Mesenchymal stem cell (in vitro differentiated cells and primary cell): ENCODE results near the gene ZDHHC14.

Source experiments
- DNase-seq: peaks from one replicate; pipeline ENCODE4 v3.0.0-alpha.2; 2013
- H2AFZ ChIP-seq: one replicate; pipeline ENCODE4 v1.6.1; 2013; ENCODE audit warnings: low read depth, mild to moderate bottlenecking, control low read depth, inconsistent platforms, low read length, moderate library complexity
- H2AK5ac ChIP-seq: 2 replicates; pipeline ENCODE4 v1.6.1; 2013; ENCODE audit warnings: low read length, moderate library complexity, mild to moderate bottlenecking, inconsistent platforms; ENCODE audit not compliant: severe bottlenecking
- H2BK120ac ChIP-seq: one replicate; pipeline ENCODE4 v1.6.1; 2013; ENCODE audit warnings: low read depth, mild to moderate bottlenecking, inconsistent platforms, low read length, moderate library complexity
- H2BK12ac ChIP-seq, 2 experiments: one replicate each; pipeline ENCODE4 v1.6.1; 2013; ENCODE audit warnings: inconsistent platforms in 2 of 2, low read length in 2 of 2, mild to moderate bottlenecking in 2 of 2, moderate library complexity in 2 of 2, control low read depth in 1 of 2
- H2BK15ac ChIP-seq: one replicate; pipeline ENCODE4 v1.6.1; 2013; ENCODE audit warnings: mild to moderate bottlenecking, low read depth, inconsistent platforms; ENCODE audit not compliant: poor library complexity, severe bottlenecking
- H2BK5ac ChIP-seq: 2 replicates; pipeline ENCODE4 v1.6.1; 2013; ENCODE audit warnings: low read depth, mild to moderate bottlenecking, low read length, control low read depth, inconsistent platforms; ENCODE audit not compliant: poor library complexity, severe bottlenecking
- H3K14ac ChIP-seq, 2 experiments: one replicate each; pipeline ENCODE4 v1.6.1; 2013; ENCODE audit warnings: inconsistent platforms in 2 of 2, low read length in 2 of 2, control low read depth in 1 of 2, mild to moderate bottlenecking in 1 of 2, moderate library complexity in 1 of 2
- H3K18ac ChIP-seq, 2 experiments: one replicate each; pipeline ENCODE4 v1.6.1; 2013; ENCODE audit warnings: inconsistent platforms in 2 of 2, low read length in 2 of 2, control low read depth in 1 of 2, low read depth in 1 of 2, mild to moderate bottlenecking in 1 of 2
- H3K23ac ChIP-seq, 2 experiments: one replicate each; pipeline ENCODE4 v1.6.1; 2013; ENCODE audit warnings: inconsistent platforms in 2 of 2, low read length in 2 of 2, mild to moderate bottlenecking in 2 of 2, moderate library complexity in 2 of 2, control low read depth in 1 of 2
- H3K27ac ChIP-seq: 2 replicates; pipeline ENCODE4 v1.5.1; 2013; ENCODE audit warnings: mild to moderate bottlenecking, moderate library complexity, low read length, control low read depth, inconsistent platforms; ENCODE audit not compliant: poor library complexity, severe bottlenecking
- H3K27me3 ChIP-seq, 2 experiments: 2 replicates each; pipeline versions ENCODE4 v1.6.1 to v1.7.0; 2013; ENCODE audit warnings: low read length in 2 of 2, mild to moderate bottlenecking in 2 of 2, moderate library complexity in 2 of 2, control low read depth in 1 of 2, inconsistent platforms in 1 of 2; ENCODE audit not compliant: control insufficient read depth in 1 of 2, insufficient read depth in 1 of 2
- H3K36me3 ChIP-seq, 2 experiments: 2 replicates each; pipeline versions ENCODE4 v1.6.1 to v1.7.0; 2013; ENCODE audit warnings: low read length in 2 of 2, control low read depth in 1 of 2, inconsistent platforms in 1 of 2, low read depth in 1 of 2, mild to moderate bottlenecking in 1 of 2; ENCODE audit not compliant: insufficient read depth in 2 of 2, control insufficient read depth in 1 of 2
- H3K4ac ChIP-seq, 2 experiments: one replicate each; pipeline ENCODE4 v1.6.1; 2013; ENCODE audit warnings: inconsistent platforms in 2 of 2, low read length in 2 of 2, mild to moderate bottlenecking in 2 of 2, moderate library complexity in 2 of 2, control low read depth in 1 of 2, low read depth in 1 of 2
- H3K4me1 ChIP-seq: 2 replicates; pipeline ENCODE4 v1.6.1; 2013; ENCODE audit warnings: low read depth, low read length, control low read depth; ENCODE audit not compliant: control insufficient read depth, insufficient read depth
- H3K4me2 ChIP-seq: 2 replicates; pipeline ENCODE4 v1.6.1; 2013; ENCODE audit warnings: low read length, mild to moderate bottlenecking, inconsistent platforms; ENCODE audit not compliant: poor library complexity, severe bottlenecking
- H3K4me3 ChIP-seq, 2 experiments: 2 replicates each; pipeline versions ENCODE4 v1.5.1 to v1.7.0; 2013; ENCODE audit warnings: low read length in 2 of 2, mild to moderate bottlenecking in 2 of 2, control low read depth in 1 of 2, low read depth in 1 of 2; ENCODE audit not compliant: insufficient read depth in 1 of 2
- H3K79me1 ChIP-seq: replicated peaks from 2 replicates; pipeline ENCODE4 v1.6.1; 2013; ENCODE audit warnings: mild to moderate bottlenecking, control low read depth, low read length, inconsistent platforms; ENCODE audit not compliant: poor library complexity, severe bottlenecking
- H3K9ac ChIP-seq: 2 replicates; pipeline ENCODE4 v1.7.0; 2013; ENCODE audit warnings: mild to moderate bottlenecking, low read length, moderate library complexity
- H3K9me3 ChIP-seq: 2 replicates; pipeline ENCODE4 v1.7.0; 2013; ENCODE audit warnings: mild to moderate bottlenecking, low read length; ENCODE audit not compliant: control insufficient read depth
- H4K8ac ChIP-seq: one replicate; pipeline ENCODE4 v1.6.1; 2013; ENCODE audit warnings: inconsistent platforms, mild to moderate bottlenecking, low read length, moderate library complexity
- H4K91ac ChIP-seq: one replicate; pipeline ENCODE4 v1.6.1; 2013; ENCODE audit warnings: mild to moderate bottlenecking, low read length, inconsistent platforms
- WGBS: methylation state at CpG from one replicate; pipeline ENCODE4 v1.1.7; 2013; ENCODE audit warnings: mixed read lengths; 5-methylcytosine and 5-hydroxymethylcytosine counted together

Gene ZDHHC14

DNA sequence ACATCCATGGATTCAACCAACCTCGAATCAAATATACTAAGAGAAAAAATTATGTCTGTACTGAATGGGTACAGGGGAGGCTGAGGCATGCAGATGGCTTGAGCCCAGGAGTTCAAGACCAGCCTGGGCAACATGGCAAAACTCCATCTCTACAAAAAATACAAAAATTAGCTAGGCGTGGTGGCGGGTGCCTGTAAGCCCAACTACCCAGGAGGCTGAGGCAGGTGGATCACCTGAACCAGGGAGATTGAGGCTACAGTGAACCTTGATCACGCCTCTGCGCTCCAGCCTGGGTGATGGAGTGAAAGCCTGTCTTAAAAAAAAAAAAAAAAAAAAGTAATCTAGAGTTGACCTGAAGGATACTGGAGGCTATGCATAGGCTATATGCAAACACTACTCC lies 223.0 kb downstream of the ZDHHC14 start:
- H3K4me3 ChIP-seq = no peak overlapping the region
- no peak overlapping the region for H4K8ac ChIP-seq
- no peak overlapping the region for H3K27ac ChIP-seq
- H3K23ac ChIP-seq = no peak overlapping the region
- no peak overlapping the region for H2BK120ac ChIP-seq
- peaks cover 0 to 10% of the 10 kb centered on the region in 2 experiments for H3K36me3 ChIP-seq
- H2BK12ac ChIP-seq = no peak overlapping the region
- H3K79me1 ChIP-seq = peaks cover 5% of the 10 kb centered on the region
- H3K18ac ChIP-seq = no peak overlapping the region
- H3K4ac ChIP-seq = no peak overlapping the region
- H2BK15ac ChIP-seq = no peak overlapping the region
- H2AK5ac ChIP-seq = no peak overlapping the region
- 94% methylated on average over 4 of the region's 5 CpGs for WGBS
- no peak overlapping the region for H4K91ac ChIP-seq
- H2AFZ ChIP-seq = no peak overlapping the region
- H3K14ac ChIP-seq = no peak overlapping the region
- no peak for DNase-seq
- H3K27me3 ChIP-seq = no peaks in the 10 kb centered on the region
- H3K4me2 ChIP-seq = no peak overlapping the region
- H3K9ac ChIP-seq = no peak overlapping the region
- no peak overlapping the region for H2BK5ac ChIP-seq
- H3K4me1 ChIP-seq = peaks cover 11% of the 10 kb centered on the region
- H3K9me3 ChIP-seq = no peaks in the 10 kb centered on the region

DNA sequence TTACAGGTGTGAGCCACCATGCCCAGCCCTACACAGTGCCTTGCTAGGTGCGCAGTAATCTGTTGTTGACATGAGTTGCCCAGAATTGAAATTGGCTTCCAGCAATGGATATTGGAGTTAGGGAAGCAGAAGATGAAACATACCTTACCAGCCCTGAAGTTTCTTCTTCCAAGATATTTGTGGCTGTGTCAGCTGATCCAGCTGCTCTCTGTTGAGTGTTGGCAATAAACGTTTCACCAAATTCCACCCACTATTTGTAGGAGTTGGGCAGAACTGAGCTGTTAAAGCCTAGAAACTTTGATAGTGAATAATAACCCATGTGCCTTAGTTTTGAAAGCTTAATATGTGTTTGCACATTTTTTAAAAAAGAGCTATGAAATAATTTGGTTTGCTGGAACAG lies 223.8 kb downstream of the ZDHHC14 start:
- Histone ChIP-seq H2AK5ac (no peak overlapping the region), H2BK15ac (no peak overlapping the region), H2AFZ (no peak overlapping the region), H2BK12ac (no peak overlapping the region), H3K4me2 (no peak overlapping the region), H4K8ac (no peak overlapping the region), H3K9me3 (no peaks in the 10 kb centered on the region), H2BK120ac (no peak overlapping the region), H3K4me3 (no peak overlapping the region), H3K27me3 (no peaks in the 10 kb centered on the region), H3K27ac (no peak overlapping the region), H3K79me1 (peaks cover 7% of the 10 kb centered on the region), H3K9ac (no peak overlapping the region), H4K91ac (no peak overlapping the region), H3K4me1 (peaks cover 11% of the 10 kb centered on the region), H3K36me3 (peaks cover 0 to 7% of the 10 kb centered on the region in 2 experiments), H3K4ac (no peak overlapping the region), H3K18ac (no peak overlapping the region), H2BK5ac (no peak overlapping the region), H3K23ac (no peak overlapping the region), H3K14ac (no peak overlapping the region)
- no peak for DNase-seq
- WGBS = 100% methylated on average over 1 of the region's 2 CpGs

DNA sequence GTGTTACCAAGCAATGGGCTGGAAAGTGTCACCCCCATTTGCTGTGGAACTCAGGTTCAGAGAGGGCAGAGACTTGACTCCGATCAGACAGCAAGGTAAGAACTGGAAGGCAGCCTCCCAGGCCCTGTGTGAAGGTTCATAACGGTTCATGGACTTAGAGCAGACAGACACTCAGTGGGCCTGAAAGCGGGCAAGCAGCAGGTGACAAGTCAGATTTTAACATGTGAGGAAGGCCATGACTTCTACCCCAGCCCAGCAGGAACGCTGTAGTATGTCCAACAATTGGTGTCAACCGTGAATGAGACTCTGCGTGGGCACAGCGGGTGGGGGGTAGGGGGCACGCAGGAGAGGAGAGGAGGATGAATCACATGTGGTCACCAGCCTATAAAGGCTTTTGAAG lies 224.5 kb downstream of the ZDHHC14 start:
- no peak overlapping the region for H3K9ac ChIP-seq
- H2AFZ ChIP-seq = no peak overlapping the region
- no peak overlapping the region for H2BK15ac ChIP-seq
- H3K23ac ChIP-seq = no peak overlapping the region
- no peak overlapping the region for H4K8ac ChIP-seq
- H3K4me3 ChIP-seq = no peak overlapping the region
- H2BK120ac ChIP-seq = no peak overlapping the region
- peaks cover 7% of the 10 kb centered on the region for H3K79me1 ChIP-seq
- H3K27me3 ChIP-seq = no peaks in the 10 kb centered on the region
- 91% methylated on average over 8 of the region's 8 CpGs for WGBS
- H3K18ac ChIP-seq = no peak overlapping the region
- H3K4me1 ChIP-seq = peaks cover 11% of the 10 kb centered on the region
- no peak overlapping the region for H3K27ac ChIP-seq
- H3K9me3 ChIP-seq = no peaks in the 10 kb centered on the region
- H2AK5ac ChIP-seq = no peak overlapping the region
- H3K14ac ChIP-seq = no peak overlapping the region
- no peak overlapping the region for H2BK12ac ChIP-seq
- DNase-seq = no peak
- H2BK5ac ChIP-seq = no peak overlapping the region
- no peak overlapping the region for H3K4ac ChIP-seq
- peaks cover 0 to 7% of the 10 kb centered on the region in 2 experiments for H3K36me3 ChIP-seq
- no peak overlapping the region for H4K91ac ChIP-seq
- no peak overlapping the region for H3K4me2 ChIP-seq

DNA sequence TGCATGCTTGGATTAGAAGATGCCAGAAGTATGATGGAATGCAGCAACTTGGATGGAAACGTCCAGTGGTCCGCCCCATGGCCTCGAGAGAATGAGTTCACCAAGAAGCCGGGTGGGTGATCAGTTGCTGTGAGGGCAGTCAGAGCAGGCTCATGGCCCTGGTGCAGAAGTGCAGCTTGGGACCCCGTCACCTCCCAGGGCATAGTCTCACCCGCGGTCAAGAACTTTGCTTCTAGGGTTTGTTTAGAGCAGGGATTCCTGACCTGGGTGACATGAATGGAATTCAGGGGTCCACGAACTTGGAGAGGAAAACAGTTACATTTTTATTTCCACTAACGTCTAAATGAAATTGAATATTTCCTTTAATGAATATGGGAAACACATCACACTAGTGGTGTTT lies 225.5 kb downstream of the ZDHHC14 start:
- Histone ChIP-seq H3K4me1 (peaks cover 11% of the 10 kb centered on the region), H3K79me1 (peaks cover 5% of the 10 kb centered on the region), H4K91ac (no peak overlapping the region), H2BK5ac (no peak overlapping the region), H3K4ac (no peak overlapping the region), H3K14ac (no peak overlapping the region), H3K23ac (no peak overlapping the region), H3K27me3 (no peaks in the 10 kb centered on the region), H2AK5ac (no peak overlapping the region), H3K9ac (no peak overlapping the region), H2BK12ac (no peak overlapping the region), H2AFZ (no peak overlapping the region), H4K8ac (no peak overlapping the region), H3K4me2 (no peak overlapping the region), H3K18ac (no peak overlapping the region), H3K4me3 (no peak overlapping the region), H3K9me3 (no peaks in the 10 kb centered on the region), H2BK15ac (no peak overlapping the region), H3K27ac (no peak overlapping the region), H2BK120ac (no peak overlapping the region), H3K36me3 (peaks cover 0 to 7% of the 10 kb centered on the region in 2 experiments)
- no peak for DNase-seq
- 91% methylated on average over 7 of the region's 9 CpGs for WGBS
